Measurements from ENCODE around the gene KLF5. TPM values are rescaled to one million over a fixed set of nuclear protein-coding genes. Genes with fewer than 3 reads are reported as not detected.

KLF5 gene
- polyA plus RNA-seq, 1 of the 3 experiments (the other 2 are of a cell fraction), result 2.7 TPM

DNA sequence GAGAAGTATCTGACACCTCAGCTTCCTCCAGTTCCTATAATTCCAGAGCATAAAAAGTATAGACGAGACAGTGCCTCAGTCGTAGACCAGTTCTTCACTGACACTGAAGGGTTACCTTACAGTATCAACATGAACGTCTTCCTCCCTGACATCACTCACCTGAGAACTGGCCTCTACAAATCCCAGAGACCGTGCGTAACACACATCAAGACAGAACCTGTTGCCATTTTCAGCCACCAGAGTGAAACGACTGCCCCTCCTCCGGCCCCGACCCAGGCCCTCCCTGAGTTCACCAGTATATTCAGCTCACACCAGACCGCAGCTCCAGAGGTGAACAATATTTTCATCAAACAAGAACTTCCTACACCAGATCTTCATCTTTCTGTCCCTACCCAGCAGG is 3.1 kb downstream of the KLF5 start:
- Histone ChIP-seq H3K9me2 (no peaks in the 10 kb centered on the region), H3K36me3 (replicated peaks in 1 of 2; ENCODE audit: control insufficient read depth in 1 of 2, insufficient read depth in 2 of 2, low read length in 1 of 2) (peaks cover 0 to 2% of the 10 kb centered on the region in 2 experiments), H3K79me2 (ENCODE audit: insufficient read depth) (no peaks in the 10 kb centered on the region), H3F3A (replicated peaks; ENCODE audit: insufficient read depth) (peaks cover 17% of the 10 kb centered on the region), H3K9me3 (no peaks in the 10 kb centered on the region), H4K20me1 (ENCODE audit: insufficient read depth) (no peaks in the 10 kb centered on the region), H3K4me3 (ENCODE audit: low read depth in 2 of 2, low read length in 1 of 2) (no peak overlapping the region), H3K4me2 (no peak overlapping the region), H3K4me1 (ENCODE audit: control insufficient read depth in 1 of 2, insufficient read depth in 2 of 2, low read depth in 1 of 2, low read length in 1 of 2) (peaks cover 3 to 7% of the 10 kb centered on the region in 2 experiments; a peak in 2 of 4 replicates), H3K27me3 (ENCODE audit: insufficient read depth) (no peaks in the 10 kb centered on the region), H2AFZ (ENCODE audit: low read depth) (no peak overlapping the region), H3K9ac (no peak overlapping the region), H3K27ac (ENCODE audit: low read depth in 2 of 2, low read length in 1 of 2) (no peak overlapping the region)
- TF ChIP-seq, protein P1, sequence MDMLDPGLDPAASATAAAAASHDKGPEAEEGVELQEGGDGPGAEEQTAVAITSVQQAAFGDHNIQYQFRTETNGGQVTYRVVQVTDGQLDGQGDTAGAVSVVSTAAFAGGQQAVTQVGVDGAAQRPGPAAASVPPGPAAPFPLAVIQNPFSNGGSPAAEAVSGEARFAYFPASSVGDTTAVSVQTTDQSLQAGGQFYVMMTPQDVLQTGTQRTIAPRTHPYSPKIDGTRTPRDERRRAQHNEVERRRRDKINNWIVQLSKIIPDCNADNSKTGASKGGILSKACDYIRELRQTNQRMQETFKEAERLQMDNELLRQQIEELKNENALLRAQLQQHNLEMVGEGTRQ (IDR thresholded peaks at IDR 0.05; ENCODE audit: borderline replicate concordance, low read depth, low read length), result no peak
- TF ChIP-seq FOSL2 (IDR thresholded peaks at IDR 0.05; ENCODE audit: borderline replicate concordance, low read depth), result no peak
- TF ChIP-seq, protein P2, sequence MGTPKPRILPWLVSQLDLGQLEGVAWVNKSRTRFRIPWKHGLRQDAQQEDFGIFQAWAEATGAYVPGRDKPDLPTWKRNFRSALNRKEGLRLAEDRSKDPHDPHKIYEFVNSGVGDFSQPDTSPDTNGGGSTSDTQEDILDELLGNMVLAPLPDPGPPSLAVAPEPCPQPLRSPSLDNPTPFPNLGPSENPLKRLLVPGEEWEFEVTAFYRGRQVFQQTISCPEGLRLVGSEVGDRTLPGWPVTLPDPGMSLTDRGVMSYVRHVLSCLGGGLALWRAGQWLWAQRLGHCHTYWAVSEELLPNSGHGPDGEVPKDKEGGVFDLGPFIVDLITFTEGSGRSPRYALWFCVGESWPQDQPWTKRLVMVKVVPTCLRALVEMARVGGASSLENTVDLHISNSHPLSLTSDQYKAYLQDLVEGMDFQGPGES (IDR thresholded peaks at IDR 0.05; ENCODE audit: low read depth, low read length), result no peak
- TF ChIP-seq RCOR1 (IDR thresholded peaks at IDR 0.05; ENCODE audit: low read length), result no peak
- no peak for DNase-seq
- ChIA-PET POLR2A (no interaction called here), CTCF (no interaction called here)
- WGBS (ENCODE audit: low lambda C conversion rate), result 85% methylated on average over 9 of the region's 9 CpGs

DNA sequence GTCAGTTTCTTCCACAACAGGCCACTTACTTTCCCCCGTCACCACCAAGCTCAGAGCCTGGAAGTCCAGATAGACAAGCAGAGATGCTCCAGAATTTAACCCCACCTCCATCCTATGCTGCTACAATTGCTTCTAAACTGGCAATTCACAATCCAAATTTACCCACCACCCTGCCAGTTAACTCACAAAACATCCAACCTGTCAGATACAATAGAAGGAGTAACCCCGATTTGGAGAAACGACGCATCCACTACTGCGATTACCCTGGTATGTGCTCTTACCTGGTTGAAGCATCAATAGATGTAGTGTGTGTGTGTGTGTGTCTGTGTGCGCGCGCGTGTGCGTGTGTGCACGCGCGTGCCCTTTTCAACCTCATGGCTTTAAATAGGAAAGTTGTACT is 3.7 kb downstream of the KLF5 start:
- H3K4me2 ChIP-seq, result no peak overlapping the region
- CTCF ChIA-PET, result no interaction called here
- TF ChIP-seq NFIC (IDR thresholded peaks at IDR 0.05; ENCODE audit: borderline replicate concordance) (no peak), MXI1 (IDR thresholded peaks at IDR 0.05; ENCODE audit: low read depth, low read length) (no peak), RFX5 (IDR thresholded peaks at IDR 0.05; ENCODE audit: low read length) (no peak), MEF2A (IDR thresholded peaks at IDR 0.05; ENCODE audit: borderline replicate concordance, low read depth) (no peak), TCF12 (IDR thresholded peaks at IDR 0.05) (no peak), POLR2AphosphoS5 (IDR thresholded peaks at IDR 0.05; ENCODE audit: low read depth, low read length) (no peak), EZH2phosphoT487 (IDR thresholded peaks at IDR 0.05; ENCODE audit: borderline replicate concordance, low read depth) (no peak), GABPA (IDR thresholded peaks at IDR 0.05; ENCODE audit: low read depth) (no peak), TEAD4 (IDR thresholded peaks at IDR 0.05; ENCODE audit: borderline replicate concordance, insufficient read depth) (no peak), RAD21 (IDR thresholded peaks at IDR 0.05; ENCODE audit: low read length) (no peak), FOSL2 (IDR thresholded peaks at IDR 0.05; ENCODE audit: borderline replicate concordance, low read depth) (no peak), NRF1 (IDR thresholded peaks at IDR 0.05; ENCODE audit: low read depth, low read length) (no peak), FOXJ3 (CRISPR knock-in tag; IDR thresholded peaks at IDR 0.05) (no peak)
- TF ChIP-seq, protein P3, sequence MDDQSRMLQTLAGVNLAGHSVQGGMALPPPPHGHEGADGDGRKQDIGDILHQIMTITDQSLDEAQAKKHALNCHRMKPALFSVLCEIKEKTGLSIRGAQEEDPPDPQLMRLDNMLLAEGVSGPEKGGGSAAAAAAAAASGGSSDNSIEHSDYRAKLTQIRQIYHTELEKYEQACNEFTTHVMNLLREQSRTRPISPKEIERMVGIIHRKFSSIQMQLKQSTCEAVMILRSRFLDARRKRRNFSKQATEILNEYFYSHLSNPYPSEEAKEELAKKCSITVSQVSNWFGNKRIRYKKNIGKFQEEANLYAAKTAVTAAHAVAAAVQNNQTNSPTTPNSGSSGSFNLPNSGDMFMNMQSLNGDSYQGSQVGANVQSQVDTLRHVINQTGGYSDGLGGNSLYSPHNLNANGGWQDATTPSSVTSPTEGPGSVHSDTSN (IDR thresholded peaks at IDR 0.05), result no peak
- TF ChIP-seq, protein P2 (IDR thresholded peaks at IDR 0.05; ENCODE audit: low read depth, low read length), result no peak
- TF ChIP-seq, protein P4, sequence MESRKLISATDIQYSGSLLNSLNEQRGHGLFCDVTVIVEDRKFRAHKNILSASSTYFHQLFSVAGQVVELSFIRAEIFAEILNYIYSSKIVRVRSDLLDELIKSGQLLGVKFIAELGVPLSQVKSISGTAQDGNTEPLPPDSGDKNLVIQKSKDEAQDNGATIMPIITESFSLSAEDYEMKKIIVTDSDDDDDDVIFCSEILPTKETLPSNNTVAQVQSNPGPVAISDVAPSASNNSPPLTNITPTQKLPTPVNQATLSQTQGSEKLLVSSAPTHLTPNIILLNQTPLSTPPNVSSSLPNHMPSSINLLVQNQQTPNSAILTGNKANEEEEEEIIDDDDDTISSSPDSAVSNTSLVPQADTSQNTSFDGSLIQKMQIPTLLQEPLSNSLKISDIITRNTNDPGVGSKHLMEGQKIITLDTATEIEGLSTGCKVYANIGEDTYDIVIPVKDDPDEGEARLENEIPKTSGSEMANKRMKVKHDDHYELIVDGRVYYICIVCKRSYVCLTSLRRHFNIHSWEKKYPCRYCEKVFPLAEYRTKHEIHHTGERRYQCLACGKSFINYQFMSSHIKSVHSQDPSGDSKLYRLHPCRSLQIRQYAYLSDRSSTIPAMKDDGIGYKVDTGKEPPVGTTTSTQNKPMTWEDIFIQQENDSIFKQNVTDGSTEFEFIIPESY (IDR thresholded peaks at IDR 0.05; ENCODE audit: borderline replicate concordance, low read depth), result no peak
- TF ChIP-seq, protein P5, sequence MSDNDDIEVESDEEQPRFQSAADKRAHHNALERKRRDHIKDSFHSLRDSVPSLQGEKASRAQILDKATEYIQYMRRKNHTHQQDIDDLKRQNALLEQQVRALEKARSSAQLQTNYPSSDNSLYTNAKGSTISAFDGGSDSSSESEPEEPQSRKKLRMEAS (IDR thresholded peaks at IDR 0.05; ENCODE audit: low read depth), result no peak
- TF ChIP-seq, protein P6, sequence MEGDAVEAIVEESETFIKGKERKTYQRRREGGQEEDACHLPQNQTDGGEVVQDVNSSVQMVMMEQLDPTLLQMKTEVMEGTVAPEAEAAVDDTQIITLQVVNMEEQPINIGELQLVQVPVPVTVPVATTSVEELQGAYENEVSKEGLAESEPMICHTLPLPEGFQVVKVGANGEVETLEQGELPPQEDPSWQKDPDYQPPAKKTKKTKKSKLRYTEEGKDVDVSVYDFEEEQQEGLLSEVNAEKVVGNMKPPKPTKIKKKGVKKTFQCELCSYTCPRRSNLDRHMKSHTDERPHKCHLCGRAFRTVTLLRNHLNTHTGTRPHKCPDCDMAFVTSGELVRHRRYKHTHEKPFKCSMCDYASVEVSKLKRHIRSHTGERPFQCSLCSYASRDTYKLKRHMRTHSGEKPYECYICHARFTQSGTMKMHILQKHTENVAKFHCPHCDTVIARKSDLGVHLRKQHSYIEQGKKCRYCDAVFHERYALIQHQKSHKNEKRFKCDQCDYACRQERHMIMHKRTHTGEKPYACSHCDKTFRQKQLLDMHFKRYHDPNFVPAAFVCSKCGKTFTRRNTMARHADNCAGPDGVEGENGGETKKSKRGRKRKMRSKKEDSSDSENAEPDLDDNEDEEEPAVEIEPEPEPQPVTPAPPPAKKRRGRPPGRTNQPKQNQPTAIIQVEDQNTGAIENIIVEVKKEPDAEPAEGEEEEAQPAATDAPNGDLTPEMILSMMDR (IDR thresholded peaks at IDR 0.05), result no peak

More for the DNA sequence above, 3.7 kb downstream of the KLF5 start:
- DNase-seq, result no peak
- Histone ChIP-seq H3K9ac (no peak overlapping the region), H3K9me3 (no peaks in the 10 kb centered on the region), H2AFZ (ENCODE audit: low read depth) (no peak overlapping the region), H3K9me2 (no peaks in the 10 kb centered on the region), H3K79me2 (ENCODE audit: insufficient read depth) (no peaks in the 10 kb centered on the region), H3K27me3 (ENCODE audit: insufficient read depth) (no peaks in the 10 kb centered on the region), H3K36me3 (replicated peaks in 1 of 2; ENCODE audit: control insufficient read depth in 1 of 2, insufficient read depth in 2 of 2, low read length in 1 of 2) (peaks cover 0 to 2% of the 10 kb centered on the region in 2 experiments), H3K4me3 (ENCODE audit: low read depth in 2 of 2, low read length in 1 of 2) (no peak overlapping the region), H3K27ac (ENCODE audit: low read depth in 2 of 2, low read length in 1 of 2) (no peak overlapping the region), H3F3A (replicated peaks; ENCODE audit: insufficient read depth) (peaks cover 14% of the 10 kb centered on the region), H3K4me1 (ENCODE audit: control insufficient read depth in 1 of 2, insufficient read depth in 2 of 2, low read depth in 1 of 2, low read length in 1 of 2) (peaks cover 3 to 7% of the 10 kb centered on the region in 2 experiments; a peak in 2 of 4 replicates), H4K20me1 (ENCODE audit: insufficient read depth) (no peaks in the 10 kb centered on the region)
- 85% methylated on average over 13 of the region's 13 CpGs for WGBS (ENCODE audit: low lambda C conversion rate)
- POLR2A ChIA-PET, result no interaction called here
